ENCODE measurements around the gene NID1.

DNA sequence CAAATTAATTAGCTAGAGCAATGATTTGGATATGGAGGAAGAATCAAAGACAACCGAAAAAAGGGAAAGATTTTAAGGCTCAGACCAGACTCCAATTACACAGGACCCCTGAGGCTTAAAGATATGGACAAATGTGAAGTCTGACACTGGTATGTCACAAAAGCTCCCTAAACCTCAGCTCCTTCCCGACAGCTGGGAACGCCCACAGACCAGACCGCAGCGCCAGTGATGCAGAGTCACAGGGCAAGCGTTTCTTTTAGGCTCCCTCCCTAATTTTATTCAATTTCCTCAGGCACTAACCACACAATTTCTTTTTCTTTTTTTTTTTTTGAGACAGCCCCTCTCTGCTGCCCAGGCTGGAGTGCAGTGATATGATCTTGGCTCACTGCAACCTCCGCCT, 40.2 kb downstream of the NID1 start:
- TF ChIP-seq, protein P1, sequence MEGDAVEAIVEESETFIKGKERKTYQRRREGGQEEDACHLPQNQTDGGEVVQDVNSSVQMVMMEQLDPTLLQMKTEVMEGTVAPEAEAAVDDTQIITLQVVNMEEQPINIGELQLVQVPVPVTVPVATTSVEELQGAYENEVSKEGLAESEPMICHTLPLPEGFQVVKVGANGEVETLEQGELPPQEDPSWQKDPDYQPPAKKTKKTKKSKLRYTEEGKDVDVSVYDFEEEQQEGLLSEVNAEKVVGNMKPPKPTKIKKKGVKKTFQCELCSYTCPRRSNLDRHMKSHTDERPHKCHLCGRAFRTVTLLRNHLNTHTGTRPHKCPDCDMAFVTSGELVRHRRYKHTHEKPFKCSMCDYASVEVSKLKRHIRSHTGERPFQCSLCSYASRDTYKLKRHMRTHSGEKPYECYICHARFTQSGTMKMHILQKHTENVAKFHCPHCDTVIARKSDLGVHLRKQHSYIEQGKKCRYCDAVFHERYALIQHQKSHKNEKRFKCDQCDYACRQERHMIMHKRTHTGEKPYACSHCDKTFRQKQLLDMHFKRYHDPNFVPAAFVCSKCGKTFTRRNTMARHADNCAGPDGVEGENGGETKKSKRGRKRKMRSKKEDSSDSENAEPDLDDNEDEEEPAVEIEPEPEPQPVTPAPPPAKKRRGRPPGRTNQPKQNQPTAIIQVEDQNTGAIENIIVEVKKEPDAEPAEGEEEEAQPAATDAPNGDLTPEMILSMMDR (IDR thresholded peaks at IDR 0.05; ENCODE audit: poor library complexity, severe bottlenecking) = no peak
- TF ChIP-seq EP300 (conservative IDR thresholded peaks at IDR 0.05; ENCODE audit: poor library complexity, severe bottlenecking) (no peak), POLR2AphosphoS5 (IDR thresholded peaks at IDR 0.05) (no peak), MXI1 (conservative IDR thresholded peaks at IDR 0.05; ENCODE audit: poor library complexity, severe bottlenecking) (no peak), RAD21 (conservative IDR thresholded peaks at IDR 0.05) (no peak), SMC3 (conservative IDR thresholded peaks at IDR 0.05; ENCODE audit: poor library complexity) (no peak)
